ENCODE results near the gene INPP5F.

DNA sequence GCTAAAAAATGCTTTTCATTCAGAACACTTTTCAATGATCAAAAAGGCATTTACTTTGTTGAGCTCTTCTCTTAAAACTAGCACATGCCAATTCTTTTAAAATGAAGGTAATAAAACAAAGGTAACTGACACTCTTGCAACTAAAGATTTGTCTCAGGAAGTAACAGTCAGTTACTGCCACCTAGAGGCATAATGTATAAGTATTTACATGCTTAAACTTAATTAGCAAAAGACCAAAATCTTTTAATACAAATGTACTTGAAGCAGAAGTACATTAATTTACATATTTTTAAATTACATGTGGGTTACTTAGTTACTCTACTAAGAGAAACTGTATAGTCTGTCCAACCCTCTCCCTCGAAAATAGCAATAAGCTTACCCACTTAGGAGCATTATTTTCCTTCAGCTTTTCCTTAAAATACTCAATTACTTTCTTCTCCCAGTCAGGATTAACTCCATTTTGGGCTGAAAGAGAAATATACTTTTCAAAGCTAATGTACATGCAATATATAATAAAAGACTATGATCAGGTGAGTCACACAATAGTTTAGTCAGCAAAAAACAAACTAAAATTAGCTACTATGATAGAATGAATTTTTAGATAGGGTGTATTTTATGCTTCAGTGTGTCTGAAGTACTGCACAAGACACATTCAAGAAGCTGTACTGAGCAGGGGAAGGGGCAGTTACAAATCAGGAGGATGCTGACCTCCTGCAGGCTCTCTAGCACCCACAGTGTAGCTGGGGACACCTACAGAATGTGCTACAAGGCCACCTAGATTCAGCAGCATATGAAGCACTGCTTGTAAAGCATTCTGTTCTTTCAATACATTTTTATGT lies 133.8 kb downstream of the INPP5F start:
- TF ChIP-seq POLR2A (IDR thresholded peaks at IDR 0.05; ENCODE audit: low read depth, low read length) (no peak), POLR2AphosphoS5 (IDR thresholded peaks at IDR 0.05; ENCODE audit: low read depth, low read length) (no peak), TAF1 (IDR thresholded peaks at IDR 0.05; ENCODE audit: borderline replicate concordance, low read depth, low read length) (no peak)

Data from GM12892 (cell line).